Activated T-cell treated with anti-CD3 and anti-CD28 coated beads for 24 hours (primary cell): ENCODE results near the gene INCA1.

ENCODE experiments used
- DNase-seq: peaks from one replicate; pipeline ENCODE4 v3.0.0-alpha.2; 2020; ENCODE audit warnings: low read depth

Gene INCA1

GRCh38 chr17:4948166-4948930 is 49.0 kb downstream of the INCA1 start, which contains the start of gene PFN1:
Gene PFN1, minus strand, starts transcription at chr17:4948530. Its CDS starts 136 bp downstream, at chr17:4948394.
- DNase-seq, result peak; percentile 88

- DNase-seq, result peak; percentile 62
These were observed 49.7 kb downstream of the INCA1 start for GRCh38 chr17:4947411-4948165.

- no peak for DNase-seq
These were observed 50.3 kb downstream of the INCA1 start for GRCh38 chr17:4947010-4947410.

- no peak for DNase-seq
These were observed 50.9 kb downstream of the INCA1 start for GRCh38 chr17:4946312-4946976.

- no peak for DNase-seq
These were observed 51.4 kb downstream of the INCA1 start for GRCh38 chr17:4945944-4946280.

GRCh38 chr17:4945176-4945943 is 52.0 kb downstream of the INCA1 start:
- DNase-seq, result peak; percentile 84

GRCh38 chr17:4944554-4945175 is 52.7 kb downstream of the INCA1 start:
- DNase-seq, result no peak

- no peak for DNase-seq
These were observed 53.2 kb downstream of the INCA1 start for GRCh38 chr17:4944163-4944553.

- no peak for DNase-seq
These were observed 54.4 kb downstream of the INCA1 start for GRCh38 chr17:4942760-4943508.

- DNase-seq, result no peak
These were observed 56.1 kb downstream of the INCA1 start for GRCh38 chr17:4941319-4941610.

- no peak for DNase-seq
These were observed 56.6 kb downstream of the INCA1 start for GRCh38 chr17:4940555-4941318.

- peak; percentile 94 for DNase-seq
These were observed 57.3 kb downstream of the INCA1 start, which contains the start of the genes RNF167 and SLC25A11 for GRCh38 chr17:4939796-4940554. Gene RNF167, plus strand, starts transcription at chr17:4940268. Its CDS starts 642 bp downstream, at chr17:4940910. Gene SLC25A11, minus strand, starts transcription at chr17:4940046. Its CDS starts 136 bp downstream, at chr17:4939910.

GRCh38 chr17:4939546-4939795 is 57.9 kb downstream of the INCA1 start:
- DNase-seq, result no peak

- DNase-seq, result no peak
These were observed 58.4 kb downstream of the INCA1 start for GRCh38 chr17:4938688-4939545.
